ENCODE measurements around the gene TTLL3. TPM values are rescaled to one million over a fixed set of nuclear protein-coding genes. Genes with fewer than 3 reads are reported as not detected.
"Not testable (repeated sequence)": the region's sequence is repeated elsewhere in the genome, so short reads cannot be mapped to it uniquely, and the experiment has no call there.

Gene TTLL3
- total RNA-seq, 3 donors from 2014 or later = 9.2 to 13.5 (median 11.1) TPM

GRCh38 chr3:9826815-9827573, 16.9 kb downstream of the TTLL3 start:
- H3K9me3 Mint-ChIP-seq = no peaks in the 10 kb centered on the region
- H3K4me1 Mint-ChIP-seq (ENCODE audit: low read depth) = peaks cover 6% of the 10 kb centered on the region
- H3K4me3 Mint-ChIP-seq = no peak overlapping the region
- H3K36me3 Mint-ChIP-seq (ENCODE audit: insufficient read depth) = peaks cover 2% of the 10 kb centered on the region
- DNase-seq (no peak), ATAC-seq (peak in 1 of 2 donors; percentile 57)
- no peaks in the 10 kb centered on the region for H3K27me3 Mint-ChIP-seq (ENCODE audit: low read depth)

- DNase-seq (no peak), ATAC-seq (no peak)
- Mint-ChIP-seq H3K9me3 (no peaks in the 10 kb centered on the region), H3K36me3 (ENCODE audit: insufficient read depth) (peaks cover 3% of the 10 kb centered on the region), H3K27me3 (ENCODE audit: low read depth) (no peaks in the 10 kb centered on the region), H3K4me1 (ENCODE audit: low read depth) (peaks cover 6% of the 10 kb centered on the region), H3K4me3 (no peak overlapping the region)
Measured at GRCh38 chr3:9828801-9829755, 19.0 kb downstream of the TTLL3 start.

- peaks cover 6% of the 10 kb centered on the region for H3K4me1 Mint-ChIP-seq (ENCODE audit: low read depth)
- DNase-seq = no peak
- ATAC-seq = no peak
- H3K27me3 Mint-ChIP-seq (ENCODE audit: low read depth) = no peaks in the 10 kb centered on the region
- no peak overlapping the region for H3K4me3 Mint-ChIP-seq
- no peaks in the 10 kb centered on the region for H3K9me3 Mint-ChIP-seq
- H3K36me3 Mint-ChIP-seq (ENCODE audit: insufficient read depth) = peaks cover 8% of the 10 kb centered on the region
Measured at GRCh38 chr3:9831253-9831652, 21.2 kb downstream of the TTLL3 start.

GRCh38 chr3:9833078-9833477, 23.0 kb downstream of the TTLL3 start:
- Mint-ChIP-seq H3K4me3 (no peak overlapping the region), H3K36me3 (ENCODE audit: insufficient read depth) (peaks cover 8% of the 10 kb centered on the region), H3K27me3 (ENCODE audit: low read depth) (no peaks in the 10 kb centered on the region), H3K4me1 (ENCODE audit: low read depth) (peaks cover 6% of the 10 kb centered on the region), H3K9me3 (no peaks in the 10 kb centered on the region)
- no peak for ATAC-seq
- DNase-seq = no peak

GRCh38 chr3:9834520-9835380, 24.7 kb downstream of the TTLL3 start:
- no peak for ATAC-seq

GRCh38 chr3:9837701-9838582, 27.9 kb downstream of the TTLL3 start:
- DNase-seq (no peak), ATAC-seq (no peak)
- Mint-ChIP-seq H3K27me3 (ENCODE audit: low read depth) (no peaks in the 10 kb centered on the region), H3K9me3 (no peaks in the 10 kb centered on the region), H3K4me1 (ENCODE audit: low read depth) (peaks cover 11% of the 10 kb centered on the region), H3K36me3 (ENCODE audit: insufficient read depth) (peaks cover 25% of the 10 kb centered on the region), H3K4me3 (no peak overlapping the region)

More at GRCh38 chr3:9834520-9835380, 24.7 kb downstream of the TTLL3 start:
- DNase-seq = no peak
- H3K36me3 Mint-ChIP-seq (ENCODE audit: insufficient read depth) = peaks cover 8% of the 10 kb centered on the region
- peaks cover 6% of the 10 kb centered on the region for H3K4me1 Mint-ChIP-seq (ENCODE audit: low read depth)
- no peaks in the 10 kb centered on the region for H3K9me3 Mint-ChIP-seq
- H3K4me3 Mint-ChIP-seq = no peak overlapping the region
- no peaks in the 10 kb centered on the region for H3K27me3 Mint-ChIP-seq (ENCODE audit: low read depth)

GRCh38 chr3:9838856-9839255, 28.8 kb downstream of the TTLL3 start:
- ATAC-seq (no peak), DNase-seq (no peak)
- Mint-ChIP-seq H3K4me1 (ENCODE audit: low read depth) (peaks cover 18% of the 10 kb centered on the region), H3K36me3 (ENCODE audit: insufficient read depth) (peaks cover 25% of the 10 kb centered on the region), H3K27me3 (ENCODE audit: low read depth) (no peaks in the 10 kb centered on the region), H3K4me3 (no peak overlapping the region), H3K9me3 (no peaks in the 10 kb centered on the region)

GRCh38 chr3:9841015-9841414, 31.0 kb downstream of the TTLL3 start:
- no peak overlapping the region for H3K4me3 Mint-ChIP-seq
- H3K27me3 Mint-ChIP-seq (ENCODE audit: low read depth) = no peaks in the 10 kb centered on the region
- no peak for ATAC-seq
- no peaks in the 10 kb centered on the region for H3K9me3 Mint-ChIP-seq
- peaks cover 19% of the 10 kb centered on the region for H3K36me3 Mint-ChIP-seq (ENCODE audit: insufficient read depth)
- DNase-seq = no peak
- peaks cover 29% of the 10 kb centered on the region for H3K4me1 Mint-ChIP-seq (ENCODE audit: low read depth)

- ATAC-seq (peak; percentile 99), DNase-seq (peak; percentile 97)
- Mint-ChIP-seq H3K36me3 (ENCODE audit: insufficient read depth) (peaks cover 19% of the 10 kb centered on the region), H3K27me3 (ENCODE audit: low read depth) (no peaks in the 10 kb centered on the region), H3K4me1 (ENCODE audit: low read depth) (peaks cover 32% of the 10 kb centered on the region), H3K9me3 (no peaks in the 10 kb centered on the region), H3K4me3 (peak within 1 kb of the TSS; percentile 99)
Measured at GRCh38 chr3:9843715-9844438, 33.8 kb downstream of the TTLL3 start, which contains the start of gene RPUSD3. Gene RPUSD3 (minus strand): TSS chr3:9844008. CDS start chr3:9843990, 18 bp downstream.

- Mint-ChIP-seq H3K4me3 (no peak overlapping the region), H3K36me3 (ENCODE audit: insufficient read depth) (peaks cover 10% of the 10 kb centered on the region), H3K4me1 (ENCODE audit: low read depth) (peaks cover 32% of the 10 kb centered on the region), H3K27me3 (ENCODE audit: low read depth) (no peaks in the 10 kb centered on the region), H3K9me3 (no peaks in the 10 kb centered on the region)
- ATAC-seq = no peak
- no peak for DNase-seq
Measured at GRCh38 chr3:9846231-9846630, 36.2 kb downstream of the TTLL3 start.

GRCh38 chr3:9846931-9847488, 36.9 kb downstream of the TTLL3 start:
- Mint-ChIP-seq H3K9me3 (no peaks in the 10 kb centered on the region), H3K36me3 (ENCODE audit: insufficient read depth) (peaks cover 5% of the 10 kb centered on the region), H3K27me3 (ENCODE audit: low read depth) (no peaks in the 10 kb centered on the region), H3K4me3 (no peak overlapping the region), H3K4me1 (ENCODE audit: low read depth) (peaks cover 28% of the 10 kb centered on the region)
- no peak for ATAC-seq
- no peak for DNase-seq

- ATAC-seq, H3K4me3 Mint-ChIP-seq: not testable (repeated sequence)
- peaks cover 21% of the 10 kb centered on the region for H3K4me1 Mint-ChIP-seq (ENCODE audit: low read depth)
Measured at GRCh38 chr3:9847870-9848269, 37.8 kb downstream of the TTLL3 start.

More at GRCh38 chr3:9847870-9848269, 37.8 kb downstream of the TTLL3 start:
- H3K36me3 Mint-ChIP-seq (ENCODE audit: insufficient read depth); H3K27me3 Mint-ChIP-seq (ENCODE audit: low read depth); DNase-seq; H3K9me3 Mint-ChIP-seq: not testable (repeated sequence)

Data from activated T-cell treated with anti-CD3 and anti-CD28 coated beads, Interleukin-2, amount 50 U/mL, for 4 hours (primary cell).